AG04450 (cell line): ENCODE measurements around the gene FBXL3. TPM values are rescaled to one million over a fixed set of nuclear protein-coding genes. Genes with fewer than 3 reads are reported as not detected.

ENCODE experiments used
- CTCF ChIA-PET: fragments of 300-600, 350-600 bp; formaldehyde crosslinking; extraction: SDS; loops from one replicate; lab custom pipeline; 2022; ENCODE audit warnings: antibody characterized with exemption, inconsistent platforms; lab: Charles Lee
- POLR2A ChIA-PET: fragments of 350-600 bp; formaldehyde crosslinking; extraction: SDS; loops from one replicate; lab custom pipeline; 2021; ENCODE audit warnings: antibody characterized with exemption, inconsistent platforms; lab: Yijun Ruan, JAX
- DNase-seq: peaks from one replicate; pipeline ENCODE4 v3.0.0-alpha.2; 2011; ENCODE audit warnings: low read depth, low spot score
- H3K27ac ChIP-seq: one replicate; pipeline ENCODE4 v1.5.1; 2012; ENCODE audit warnings: low read depth, low read length, control low read depth
- H3K27me3 ChIP-seq: one replicate; pipeline ENCODE4 v1.6.0; 2012; ENCODE audit warnings: low read length; ENCODE audit not compliant: control insufficient read depth, insufficient read depth
- H3K4me3 ChIP-seq: 2 replicates; pipeline ENCODE4 v1.5.1; 2011; ENCODE audit warnings: mild to moderate bottlenecking, low read depth, low read length, control low read depth
- H3K9me3 ChIP-seq: 2 replicates; pipeline ENCODE4 v1.5.1; 2012; ENCODE audit warnings: low read length; ENCODE audit not compliant: control insufficient read depth, insufficient read depth
- polyA plus RNA-seq: library from polyadenylated mRNA; depleted of rRNA; stranded (reverse); fragments of >200 nt; gene quantifications from 2 replicates; pipeline ENCODE4 v1.2.3, GENCODE V29; 2011; rRNA removed
- TF ChIP-seq, protein P1 (sequence below): IDR thresholded peaks from 2 replicates; pipeline ENCODE4 v1.5.1; 2011; ENCODE audit warnings: low read depth, low read length, control low read depth, inconsistent platforms

FBXL3 gene
- polyA plus RNA-seq, 1 experiment, result 38.0 TPM

DNA sequence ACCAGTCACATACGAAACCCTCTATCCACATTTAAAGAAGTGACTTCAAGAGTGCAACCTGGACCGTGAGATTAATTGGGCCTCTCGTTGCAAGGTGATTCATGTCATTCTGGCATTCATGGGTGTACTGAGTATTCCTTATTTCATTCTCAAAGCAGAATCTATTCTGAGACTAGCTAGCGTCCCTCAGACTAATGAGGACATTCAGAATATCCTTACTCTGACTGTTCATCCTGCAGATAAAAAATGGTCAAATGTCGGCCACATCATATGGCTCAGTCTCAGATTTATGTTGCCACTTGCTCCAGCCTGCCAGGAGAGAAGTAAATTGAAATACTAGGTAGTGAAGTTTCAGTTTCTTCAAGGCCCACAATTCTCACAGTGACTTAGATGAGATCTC is 71.3 kb downstream of the FBXL3 start:
- ChIA-PET CTCF (interaction anchor here (2.6 kb wide), 1 partner anchor 24 kb away, joined by 15 read pairs; no protein-coding TSS in a partner anchor), POLR2A (no interaction called here)
- TF ChIP-seq, protein P1, sequence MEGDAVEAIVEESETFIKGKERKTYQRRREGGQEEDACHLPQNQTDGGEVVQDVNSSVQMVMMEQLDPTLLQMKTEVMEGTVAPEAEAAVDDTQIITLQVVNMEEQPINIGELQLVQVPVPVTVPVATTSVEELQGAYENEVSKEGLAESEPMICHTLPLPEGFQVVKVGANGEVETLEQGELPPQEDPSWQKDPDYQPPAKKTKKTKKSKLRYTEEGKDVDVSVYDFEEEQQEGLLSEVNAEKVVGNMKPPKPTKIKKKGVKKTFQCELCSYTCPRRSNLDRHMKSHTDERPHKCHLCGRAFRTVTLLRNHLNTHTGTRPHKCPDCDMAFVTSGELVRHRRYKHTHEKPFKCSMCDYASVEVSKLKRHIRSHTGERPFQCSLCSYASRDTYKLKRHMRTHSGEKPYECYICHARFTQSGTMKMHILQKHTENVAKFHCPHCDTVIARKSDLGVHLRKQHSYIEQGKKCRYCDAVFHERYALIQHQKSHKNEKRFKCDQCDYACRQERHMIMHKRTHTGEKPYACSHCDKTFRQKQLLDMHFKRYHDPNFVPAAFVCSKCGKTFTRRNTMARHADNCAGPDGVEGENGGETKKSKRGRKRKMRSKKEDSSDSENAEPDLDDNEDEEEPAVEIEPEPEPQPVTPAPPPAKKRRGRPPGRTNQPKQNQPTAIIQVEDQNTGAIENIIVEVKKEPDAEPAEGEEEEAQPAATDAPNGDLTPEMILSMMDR, result no peak
- DNase-seq, result no peak
- peaks cover 3% of the 10 kb centered on the region for H3K27me3 ChIP-seq
- H3K27ac ChIP-seq, result no peak overlapping the region
- no peak overlapping the region for H3K4me3 ChIP-seq
- peaks cover 9% of the 10 kb centered on the region for H3K9me3 ChIP-seq

Other genes starting within 250 kb of the FBXL3 start
- gene KCTD12, start 140.8 kb downstream of the FBXL3 start, polyA plus RNA-seq, result 2.0 and 2.3 TPM in 2 replicates
- gene ACOD1, start 78.6 kb downstream of the FBXL3 start, polyA plus RNA-seq, result not detected in 2 replicates
- gene CLN5, start 35.1 kb downstream of the FBXL3 start, polyA plus RNA-seq, result 28.7 and 38.6 TPM in 2 replicates